ENCODE data around the gene ACTL8.

DNA sequence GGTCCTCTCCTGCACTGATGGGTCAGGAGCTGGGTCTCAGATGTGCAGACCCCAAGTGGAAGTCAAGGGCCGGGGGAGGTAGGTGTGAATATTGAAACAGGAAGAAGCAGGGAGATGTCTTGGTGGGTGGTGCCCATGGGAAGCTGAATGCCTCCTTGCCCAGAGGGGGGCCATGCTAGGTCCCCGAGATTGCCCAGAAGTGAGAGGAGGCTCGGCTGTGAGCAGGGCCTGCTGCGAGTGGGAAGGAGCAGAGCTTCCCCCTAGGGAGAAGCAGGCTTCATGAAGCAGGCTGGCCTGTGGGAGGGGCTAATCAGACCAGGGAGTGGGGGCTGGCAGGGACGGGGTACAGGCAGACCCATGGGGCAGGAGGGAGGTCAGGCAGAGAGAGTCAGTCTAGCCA, 87.6 kb downstream of the ACTL8 start:
- TF ChIP-seq, protein P1, sequence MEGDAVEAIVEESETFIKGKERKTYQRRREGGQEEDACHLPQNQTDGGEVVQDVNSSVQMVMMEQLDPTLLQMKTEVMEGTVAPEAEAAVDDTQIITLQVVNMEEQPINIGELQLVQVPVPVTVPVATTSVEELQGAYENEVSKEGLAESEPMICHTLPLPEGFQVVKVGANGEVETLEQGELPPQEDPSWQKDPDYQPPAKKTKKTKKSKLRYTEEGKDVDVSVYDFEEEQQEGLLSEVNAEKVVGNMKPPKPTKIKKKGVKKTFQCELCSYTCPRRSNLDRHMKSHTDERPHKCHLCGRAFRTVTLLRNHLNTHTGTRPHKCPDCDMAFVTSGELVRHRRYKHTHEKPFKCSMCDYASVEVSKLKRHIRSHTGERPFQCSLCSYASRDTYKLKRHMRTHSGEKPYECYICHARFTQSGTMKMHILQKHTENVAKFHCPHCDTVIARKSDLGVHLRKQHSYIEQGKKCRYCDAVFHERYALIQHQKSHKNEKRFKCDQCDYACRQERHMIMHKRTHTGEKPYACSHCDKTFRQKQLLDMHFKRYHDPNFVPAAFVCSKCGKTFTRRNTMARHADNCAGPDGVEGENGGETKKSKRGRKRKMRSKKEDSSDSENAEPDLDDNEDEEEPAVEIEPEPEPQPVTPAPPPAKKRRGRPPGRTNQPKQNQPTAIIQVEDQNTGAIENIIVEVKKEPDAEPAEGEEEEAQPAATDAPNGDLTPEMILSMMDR (IDR thresholded peaks at IDR 0.05), result no peak
- no peak for TF ChIP-seq POLR2A (IDR thresholded peaks at IDR 0.05)
